ENCODE results near the gene QTRT2. TPM values are rescaled to one million over a fixed set of nuclear protein-coding genes. Genes with fewer than 3 reads are reported as not detected.

Gene QTRT2
- total and polyA plus RNA-seq, 2 of the 8 experiments (the other 6 are each of a cell fraction or from before 2014, with no cell fraction given) = 13.3 to 54.5 TPM

DNA sequence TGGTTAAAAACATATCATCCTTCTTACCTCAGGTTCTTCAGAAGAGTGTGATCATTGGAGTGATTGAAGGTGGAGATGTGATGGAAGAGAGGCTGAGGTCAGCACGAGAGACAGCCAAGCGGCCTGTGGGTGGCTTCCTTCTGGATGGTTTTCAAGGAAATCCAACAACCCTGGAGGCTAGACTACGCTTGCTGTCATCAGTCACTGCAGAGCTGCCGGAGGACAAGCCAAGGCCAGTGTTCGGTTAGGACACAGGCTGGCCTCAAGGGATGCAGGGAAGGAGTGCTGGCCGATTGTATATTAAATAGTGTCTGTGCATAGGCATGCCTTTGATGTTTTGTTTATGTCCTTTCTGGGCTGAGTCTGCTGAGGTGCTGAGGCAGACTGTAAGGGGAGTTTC is 20.2 kb downstream of the QTRT2 start:
- no peak overlapping the region for H2BK20ac ChIP-seq (ENCODE audit: low read length)
- H4K20me1 ChIP-seq (replicated peaks in 1 of 2; ENCODE audit: control insufficient read depth in 1 of 2, insufficient read depth in 2 of 2, low read length in 2 of 2) = peaks cover 0 to 5% of the 10 kb centered on the region in 2 experiments
- peaks cover 16 to 89% (median 65%) of the 10 kb centered on the region in 4 experiments for H3K36me3 ChIP-seq (ENCODE audit: control insufficient read depth in 2 of 4, insufficient read depth in 4 of 4, low read length in 3 of 4)
- no peak overlapping the region for H2AFZ ChIP-seq (ENCODE audit: low read length)
- no peak overlapping the region for H4K8ac ChIP-seq (ENCODE audit: extremely low read depth, insufficient read depth, low read length)
- H2BK15ac ChIP-seq (ENCODE audit: low read length) = no peak overlapping the region
- no peak overlapping the region for H3K9ac ChIP-seq (replicated peaks in 1 of 4; ENCODE audit: extremely low read depth in 1 of 4, low read depth in 3 of 4, low read length in 3 of 4)
- no peaks in the 10 kb centered on the region for H3K4me1 ChIP-seq (replicated peaks in 1 of 4; ENCODE audit: control insufficient read depth in 3 of 4, insufficient read depth in 4 of 4, low read length in 3 of 4)
- no peaks in the 10 kb centered on the region for H3K27me3 ChIP-seq (replicated peaks in 1 of 4; ENCODE audit: control insufficient read depth in 3 of 4, extremely low read depth in 1 of 4, insufficient read depth in 3 of 4, low read length in 3 of 4)
- CTCF ChIA-PET (ENCODE audit: partially characterized antibody) = no interaction called here
- no peak overlapping the region for H3K18ac ChIP-seq (ENCODE audit: extremely low read depth, low read length)
- no peak overlapping the region for H2BK5ac ChIP-seq (ENCODE audit: low read depth, low read length)
- no peaks in the 10 kb centered on the region for H3K9me3 ChIP-seq (ENCODE audit: insufficient read depth in 2 of 2, low read depth in 1 of 2, low read length in 1 of 2)
- H3K4ac ChIP-seq (replicated peaks; ENCODE audit: insufficient read length, low read depth, low read length) = no peak overlapping the region
- DNase-seq (ENCODE audit: low read depth in 1 of 2, low spot score in 2 of 2) = no peak
- H3K4me3 ChIP-seq (ENCODE audit: extremely low read depth in 1 of 4, insufficient read depth in 2 of 4, low read depth in 3 of 4, low read length in 4 of 4) = no peak overlapping the region
- FAIRE-seq = no peak
- H3K4me2 ChIP-seq (ENCODE audit: insufficient read depth in 1 of 2, low read depth in 2 of 2, low read length in 2 of 2) = no peak overlapping the region
- no peaks in the 10 kb centered on the region for H3K79me2 ChIP-seq (ENCODE audit: control insufficient read depth in 1 of 2, insufficient read depth in 2 of 2, low read length in 2 of 2)
- no peaks in the 10 kb centered on the region for H3K79me1 ChIP-seq (ENCODE audit: low read depth, low read length)
- no peak overlapping the region for H3K23ac ChIP-seq (ENCODE audit: insufficient read length)
- no peak overlapping the region for H2BK120ac ChIP-seq (replicated peaks; ENCODE audit: low read depth, low read length)
- no peak overlapping the region for H2BK12ac ChIP-seq (ENCODE audit: low read depth, low read length)
- 92% methylated on average over 6 of the region's 6 CpGs; no CpG with 5 or more reads in 1 of the 2 experiments for WGBS, 2 experiments (ENCODE audit: extremely low coverage in 1 of 2, insufficient coverage in 1 of 2, insufficient read length in 1 of 2, insufficient replicate concordance in 2 of 2, low coverage in 1 of 2, low lambda C conversion rate in 2 of 2, missing lambda C conversion rate in 1 of 2)
- H4K91ac ChIP-seq (replicated peaks; ENCODE audit: insufficient read length, low read length) = no peak overlapping the region
- H3K14ac ChIP-seq (ENCODE audit: insufficient read length) = no peak overlapping the region
- no peak overlapping the region for H2AK5ac ChIP-seq (ENCODE audit: low read depth, low read length)
- no peak overlapping the region for H4K5ac ChIP-seq (ENCODE audit: insufficient read length, low read depth, low read length)
- POLR2A ChIA-PET (ENCODE audit: partially characterized antibody) = interaction anchor here (2.1 kb wide), 1 partner anchor 9 kb away, joined by 4 read pairs; no protein-coding TSS in a partner anchor
- H3K56ac ChIP-seq (replicated peaks; ENCODE audit: insufficient read length, low read depth, low read length) = no peak overlapping the region
- H3K27ac ChIP-seq (ENCODE audit: low read depth, low read length) = no peak overlapping the region
- no peaks in the 10 kb centered on the region for H3K23me2 ChIP-seq (ENCODE audit: low read depth, low read length)
- TF ChIP-seq SP4 (IDR thresholded peaks at IDR 0.05; ENCODE audit: low read length) (no peak), CBX5 (IDR thresholded peaks at IDR 0.05; ENCODE audit: low read depth, low read length) (no peak), TAF1 (IDR thresholded peaks at IDR 0.05; ENCODE audit: low read depth, low read length) (no peak), TEAD4 (IDR thresholded peaks at IDR 0.05; ENCODE audit: low read depth, low read length) (no peak), CEBPB (IDR thresholded peaks at IDR 0.05; ENCODE audit: low read depth, low read length) (no peak), SUZ12 (IDR thresholded peaks at IDR 0.05; ENCODE audit: low read length) (no peak), SRF (IDR thresholded peaks at IDR 0.05; ENCODE audit: low read depth, low read length) (no peak), SP1 (IDR thresholded peaks at IDR 0.05; ENCODE audit: low read depth, low read length) (no peak), SAP30 (IDR thresholded peaks at IDR 0.05; ENCODE audit: insufficient read depth, insufficient replicate concordance, low read length) (no peak), POLR2A (IDR thresholded peaks at IDR 0.05; ENCODE audit: control extremely low read depth in 1 of 2, low read depth in 2 of 2, low read length in 2 of 2) (no peak), JUN (IDR thresholded peaks at IDR 0.05; ENCODE audit: low read depth, low read length) (no peak), RXRA (IDR thresholded peaks at IDR 0.05; ENCODE audit: insufficient read depth, low read depth, low read length) (no peak), HDAC6 (IDR thresholded peaks at IDR 0.05; ENCODE audit: low read depth, low read length) (no peak), YY1 (IDR thresholded peaks at IDR 0.05; ENCODE audit: low read depth, low read length) (no peak)
- TF ChIP-seq, protein P1, sequence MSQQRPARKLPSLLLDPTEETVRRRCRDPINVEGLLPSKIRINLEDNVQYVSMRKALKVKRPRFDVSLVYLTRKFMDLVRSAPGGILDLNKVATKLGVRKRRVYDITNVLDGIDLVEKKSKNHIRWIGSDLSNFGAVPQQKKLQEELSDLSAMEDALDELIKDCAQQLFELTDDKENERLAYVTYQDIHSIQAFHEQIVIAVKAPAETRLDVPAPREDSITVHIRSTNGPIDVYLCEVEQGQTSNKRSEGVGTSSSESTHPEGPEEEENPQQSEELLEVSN (IDR thresholded peaks at IDR 0.05) = no peak
- TF ChIP-seq, protein P2, sequence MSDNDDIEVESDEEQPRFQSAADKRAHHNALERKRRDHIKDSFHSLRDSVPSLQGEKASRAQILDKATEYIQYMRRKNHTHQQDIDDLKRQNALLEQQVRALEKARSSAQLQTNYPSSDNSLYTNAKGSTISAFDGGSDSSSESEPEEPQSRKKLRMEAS (IDR thresholded peaks at IDR 0.05) = no peak

All from H1 (cell line).